GM19351 (cell line): ENCODE data around the gene COG5.
"Not testable (repeated sequence)": the region's sequence is repeated elsewhere in the genome, so short reads cannot be mapped to it uniquely, and the experiment has no call there.

Experiments used
- ATAC-seq: cut with Tn5 transposase; IDR thresholded peaks from one replicate; pipeline ENCODE4 v1.9.1; 2021; ENCODE audit warnings: mild to moderate bottlenecking, moderate library complexity; ENCODE audit not compliant: unreplicated experiment

COG5 gene

DNA sequence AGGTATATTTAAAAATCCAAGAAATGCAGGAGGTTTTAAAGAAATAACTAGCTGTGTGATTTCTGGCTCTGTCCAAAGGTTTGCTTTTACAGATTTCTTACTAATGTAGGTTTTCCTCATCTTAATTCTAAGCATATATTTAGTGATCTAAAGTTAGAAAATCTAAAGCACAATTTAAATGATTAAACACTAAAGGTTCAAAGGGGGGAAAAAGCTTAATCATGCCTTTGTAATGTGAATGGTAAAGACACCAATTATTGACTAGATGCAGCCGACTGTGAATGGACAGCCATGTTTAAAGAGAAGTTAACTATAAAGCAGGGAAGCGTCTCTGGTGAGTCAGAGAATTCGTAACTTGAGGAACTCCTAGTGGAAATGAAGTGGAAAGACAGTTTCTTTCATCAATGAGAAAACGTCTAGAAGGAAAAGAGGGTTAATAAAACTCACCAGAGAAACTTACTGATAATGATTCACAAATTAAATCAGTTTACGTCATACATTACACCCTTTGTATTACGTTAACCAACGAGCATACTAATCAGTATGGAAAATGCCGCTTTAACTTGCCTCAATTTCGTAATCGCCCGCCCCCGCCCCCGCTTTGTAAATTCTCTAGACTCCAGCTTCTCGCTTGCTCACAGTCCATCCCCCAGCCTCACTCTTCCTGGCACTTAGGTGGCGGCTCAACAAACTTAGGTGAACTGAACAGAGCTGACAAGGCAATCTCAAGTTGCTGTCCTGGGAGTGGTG, 396.1 kb downstream of the COG5 start:
- ATAC-seq, result no peak

DNA sequence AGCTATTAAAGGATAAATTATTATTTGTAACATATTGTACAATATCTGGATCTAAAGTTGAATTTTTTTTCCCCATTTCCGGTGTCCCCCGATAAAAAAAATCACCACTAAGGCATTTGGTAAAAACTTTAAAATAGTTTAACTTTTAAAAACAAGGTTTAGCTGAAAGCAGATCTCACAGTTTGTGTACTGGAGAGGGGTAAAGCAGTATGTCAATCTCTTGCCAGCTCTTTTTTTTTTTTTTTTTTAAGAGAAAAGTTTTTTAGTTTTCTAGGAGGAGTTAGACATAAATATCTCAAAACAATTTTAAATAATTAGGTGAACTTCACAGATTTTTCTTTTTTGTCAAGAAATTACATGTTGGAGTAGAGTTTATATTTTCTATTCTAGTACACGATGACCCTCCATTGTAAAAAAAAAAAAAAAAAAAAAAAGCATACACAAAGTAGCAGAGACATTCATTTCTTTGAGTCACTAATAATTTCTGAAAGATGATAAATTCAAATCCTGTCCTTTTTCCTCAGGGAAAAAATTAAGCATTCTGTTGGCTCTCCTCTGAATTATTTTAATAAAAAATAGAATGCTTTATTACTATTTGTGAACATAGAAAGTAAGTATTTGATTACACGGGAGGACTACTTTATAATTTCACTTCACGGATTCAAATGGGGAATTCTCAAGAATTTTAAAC, 396.8 kb downstream of the COG5 start:
- ATAC-seq, result no peak

DNA sequence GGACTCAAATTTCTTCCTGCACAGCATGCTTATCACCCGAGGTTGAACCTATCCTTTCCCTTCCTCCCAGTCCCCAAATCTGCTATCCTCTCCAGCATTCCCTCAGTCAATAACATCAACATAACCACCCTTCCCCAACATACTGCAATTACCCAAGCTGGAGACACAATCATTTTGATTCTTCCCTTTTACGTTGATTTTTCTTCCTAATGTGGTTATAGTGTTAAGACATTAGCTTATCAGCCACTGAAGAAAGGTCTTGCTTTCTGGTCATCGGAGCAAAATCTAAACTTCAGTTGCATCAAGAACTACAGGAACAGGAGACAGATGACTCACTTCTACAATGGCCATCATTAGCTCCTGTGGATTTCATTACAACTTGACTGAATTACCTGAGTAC, 398.4 kb downstream of the COG5 start:
- no peak for ATAC-seq

DNA sequence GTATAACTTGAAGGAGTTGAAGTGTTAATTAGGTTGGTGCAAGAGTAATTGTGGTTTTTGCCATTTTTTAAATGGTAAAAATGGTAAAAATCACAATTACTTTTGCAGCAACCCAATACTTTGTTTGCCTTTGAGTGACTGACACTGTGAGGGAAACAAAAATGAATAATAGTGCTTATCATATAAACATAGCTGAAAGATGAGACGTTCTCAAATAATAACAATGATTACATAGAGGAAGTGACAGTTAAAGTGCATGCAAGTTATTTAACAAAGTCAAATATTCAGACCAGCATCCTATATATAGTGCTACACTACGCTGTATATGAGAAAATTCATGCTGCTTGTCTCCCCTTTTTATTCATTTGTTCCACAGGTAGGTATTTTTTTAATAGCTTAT, 399.6 kb downstream of the COG5 start:
- ATAC-seq, result no peak

DNA sequence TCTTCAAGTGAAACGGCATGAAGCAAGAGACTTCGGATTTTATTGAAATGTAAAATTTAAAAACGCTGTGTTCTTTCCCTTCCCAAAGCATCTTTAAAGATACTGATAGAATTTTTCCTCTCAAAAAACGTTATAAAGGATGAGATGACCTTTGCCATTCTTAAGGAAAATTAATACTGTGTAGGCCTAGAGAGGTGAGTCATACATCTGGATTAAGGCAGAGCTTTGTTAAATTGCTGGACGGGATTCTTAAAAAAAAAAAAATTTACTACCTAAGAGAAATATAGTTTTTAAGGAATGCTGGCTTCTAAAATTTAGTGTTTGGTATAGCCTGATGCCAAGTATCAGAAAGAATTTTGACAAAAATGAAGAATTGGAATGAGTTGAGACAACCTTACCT, 401.2 kb downstream of the COG5 start:
- ATAC-seq, result no peak

DNA sequence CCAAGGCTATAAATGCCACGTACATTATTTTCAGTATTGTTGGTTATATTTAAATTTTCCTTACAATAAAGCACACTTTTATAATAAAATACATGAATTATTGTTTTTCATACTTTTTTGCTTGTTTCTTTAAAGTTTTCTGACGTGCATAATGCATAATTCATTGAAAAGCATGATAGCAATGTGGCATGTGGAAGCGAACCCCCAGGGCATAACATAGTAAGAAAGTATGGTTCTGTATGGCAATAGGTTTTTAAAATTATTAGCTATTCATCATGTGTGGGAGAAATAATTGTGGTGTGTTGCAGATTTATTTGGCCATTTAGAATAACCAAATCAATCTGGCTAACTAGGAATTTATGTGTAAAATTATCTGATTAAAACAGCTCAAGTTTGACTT, 402.3 kb downstream of the COG5 start:
- ATAC-seq, result no peak

DNA sequence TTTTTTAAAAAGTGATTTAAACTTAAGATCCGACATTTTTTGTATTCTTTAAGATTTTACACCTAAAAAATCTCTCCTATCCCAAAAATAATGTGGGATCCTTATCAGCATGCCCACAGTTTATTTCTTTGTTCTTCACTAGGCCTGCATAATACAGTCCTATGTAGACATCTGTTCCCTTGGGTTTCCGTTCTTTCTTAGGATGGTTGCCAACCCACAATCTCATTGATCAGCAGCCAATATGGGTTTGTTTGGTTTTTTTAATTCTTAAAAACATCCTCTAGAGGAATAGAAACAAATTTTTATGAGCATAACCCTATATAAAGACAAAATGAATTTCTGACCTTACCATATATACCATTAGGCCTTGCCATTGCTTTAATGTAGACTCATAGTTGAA, 403.3 kb downstream of the COG5 start:
- ATAC-seq, result no peak

DNA sequence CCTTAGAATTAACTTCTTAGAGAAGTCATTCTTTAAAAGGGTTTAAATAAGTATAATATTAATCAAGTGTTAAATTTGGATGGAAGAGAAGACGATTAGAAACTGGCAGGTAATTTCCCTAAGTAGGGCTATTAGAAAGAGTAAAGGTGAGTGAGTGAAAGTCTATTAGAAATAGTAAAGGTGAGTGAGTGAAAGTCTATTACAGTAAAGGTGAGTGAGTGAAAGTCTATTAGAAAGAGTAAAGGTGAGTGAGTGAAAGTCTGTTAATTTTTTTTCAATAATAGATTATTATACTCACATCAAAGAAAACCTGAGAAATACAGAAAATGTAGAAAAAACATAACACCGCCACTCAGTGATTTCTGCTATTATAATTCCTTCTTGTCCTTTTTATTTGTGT, 405.7 kb downstream of the COG5 start:
- ATAC-seq, result no peak

DNA sequence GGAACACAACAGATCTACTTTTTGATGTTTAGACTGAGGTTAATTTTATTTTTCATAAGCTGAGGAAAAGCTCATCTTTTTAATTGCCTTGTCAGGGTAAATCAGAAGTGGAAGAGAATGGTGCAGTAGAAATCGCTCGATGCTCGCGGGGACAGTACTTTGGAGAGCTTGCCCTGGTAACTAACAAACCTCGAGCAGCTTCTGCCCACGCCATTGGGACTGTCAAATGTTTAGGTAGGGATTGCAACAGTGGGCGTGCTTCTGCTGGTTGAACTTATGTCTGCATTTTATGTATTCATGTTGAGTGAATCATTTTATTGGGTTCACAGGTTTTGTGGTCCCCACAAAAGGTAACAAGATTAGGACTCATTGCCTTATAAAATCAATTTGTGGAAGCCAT, 406.6 kb downstream of the COG5 start:
- no peak for ATAC-seq

DNA sequence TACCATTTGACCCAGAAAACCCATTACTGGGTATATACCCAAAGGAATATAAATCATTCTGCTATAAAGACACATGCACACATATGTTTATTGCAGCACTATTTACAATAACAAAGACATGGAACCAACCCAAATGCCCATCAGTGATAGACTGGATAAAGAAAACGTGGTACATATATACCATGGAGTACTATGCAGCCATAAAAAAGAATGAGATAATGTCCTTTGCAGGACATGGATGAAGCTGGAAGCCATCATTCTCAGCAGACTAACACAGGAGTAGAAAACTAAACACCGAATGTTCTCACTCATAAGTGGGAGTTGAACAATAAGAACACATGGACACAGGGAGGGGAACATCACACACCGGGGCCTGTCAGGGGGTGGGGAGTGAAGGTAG, 408.0 kb downstream of the COG5 start:
- not testable (repeated sequence) for ATAC-seq

DNA sequence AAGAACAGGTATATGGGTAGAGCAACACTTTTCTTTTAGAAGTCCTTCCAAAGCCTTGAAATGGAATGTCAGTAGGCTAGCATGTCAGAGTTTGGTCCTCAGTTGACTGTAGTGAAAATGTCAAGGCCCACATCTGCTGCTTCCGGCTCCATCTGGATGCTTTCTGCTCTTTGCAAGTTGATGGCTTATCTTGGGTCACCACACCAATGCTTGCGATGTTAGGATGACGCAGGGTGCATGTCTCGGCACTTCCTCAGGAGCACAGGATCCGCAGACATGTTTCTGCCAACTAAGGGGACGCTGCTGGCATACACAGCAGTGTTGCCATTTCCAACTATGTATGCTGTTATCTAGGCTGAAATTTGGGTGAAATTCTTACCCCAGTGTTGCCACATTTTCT, 408.9 kb downstream of the COG5 start:
- no peak for ATAC-seq

DNA sequence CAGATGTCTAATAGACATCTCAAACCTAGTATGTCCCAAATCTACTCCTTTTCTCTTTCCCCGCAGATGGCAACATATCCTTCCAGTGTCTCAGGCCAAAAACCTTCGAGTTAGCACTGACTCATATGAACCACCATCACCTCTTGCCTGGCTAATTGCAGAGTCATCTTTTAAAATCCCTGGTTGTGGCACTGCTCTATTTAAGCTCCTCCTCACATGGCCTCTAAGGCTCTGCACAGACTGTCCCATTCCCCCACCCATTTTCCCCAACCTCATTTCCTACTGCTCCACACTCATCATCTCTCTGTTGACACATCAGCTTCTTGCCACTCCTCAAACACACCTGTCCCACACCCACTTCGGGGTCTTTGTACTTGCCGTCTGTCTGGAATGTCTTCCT, 411.7 kb downstream of the COG5 start:
- ATAC-seq, result no peak
